NCI-H2171 treated with DMSO at 0.1 percent for 48 hours (cell line): Measurements from ENCODE around the gene SSC5D.

Experiments
- DNase-seq: peaks from one replicate; lab custom pipeline; 2025; lab: John Stamatoyannopoulos, UW

Gene SSC5D

GRCh38 chr19:55554741-55555152, 66.5 kb downstream of the SSC5D start:
- DNase-seq = no peak

GRCh38 chr19:55559684-55560083, 71.4 kb downstream of the SSC5D start:
- no peak for DNase-seq

- no peak for DNase-seq
These were observed 75.0 kb downstream of the SSC5D start for GRCh38 chr19:55563261-55563690.

- no peak for DNase-seq
These were observed 78.6 kb downstream of the SSC5D start for GRCh38 chr19:55566823-55567222.

GRCh38 chr19:55567708-55568328, 79.6 kb downstream of the SSC5D start:
- no peak for DNase-seq
